SH-SY5Y (cell line): ENCODE measurements around the gene MSMO1.

Source experiments
- GATA2 ChIP-seq: IDR thresholded peaks from 2 replicates; pipeline ENCODE4 v1.6.1; 2011; ENCODE audit warnings: mild to moderate bottlenecking, low read depth, low read length
- GATA3 ChIP-seq: IDR thresholded peaks from 2 replicates; pipeline ENCODE4 v1.6.1; 2011; ENCODE audit warnings: low read depth, mild to moderate bottlenecking, low read length, moderate library complexity

DNA sequence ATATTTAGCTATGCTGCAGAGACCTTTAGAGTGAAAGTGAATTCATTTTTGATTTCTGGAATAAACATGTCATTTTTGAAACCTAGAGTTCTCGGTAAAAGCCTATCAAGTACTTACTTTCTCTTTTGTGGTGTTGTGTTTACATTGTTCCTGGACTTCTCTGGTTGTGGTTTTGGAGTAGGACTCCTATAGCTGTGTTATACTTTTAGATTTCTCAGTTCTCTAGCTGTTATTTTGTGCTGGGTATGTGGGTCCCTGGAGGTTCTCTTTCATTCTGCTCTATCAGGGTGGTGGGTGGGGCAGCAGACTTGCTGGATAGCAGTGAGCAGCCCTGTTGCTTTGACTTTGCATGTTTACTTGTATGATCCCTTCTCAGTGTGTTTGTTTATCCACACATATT is 25.6 kb upstream of the MSMO1 start:
- TF ChIP-seq GATA2 (no peak), GATA3 (no peak)
